Measurements from ENCODE around the gene TRPM8. TPM values are rescaled to one million over a fixed set of nuclear protein-coding genes. Genes with fewer than 3 reads are reported as not detected.

The TRPM8 gene
- polyA plus RNA-seq, 2 of the 4 experiments (the other 2 are of a cell fraction) = 0.25 to 0.97 TPM

- Histone ChIP-seq H3K4me1 (peaks cover 10% of the 10 kb centered on the region), H3K4me2 (no peak overlapping the region), H3K4me3 (no peak overlapping the region), H3K9me3 (no peaks in the 10 kb centered on the region), H3K27ac (peak overlapping the region; percentile 27 to 74; a peak in 4 of 6 replicates)
- ChIA-PET CTCF (interaction anchor here (1.4 to 2.4 kb wide), 6 partner anchors 9 to 616 kb away, joined by 4 to 11 read pairs (median 4); partner anchors contain the start of gene TRPM8), POLR2A (no interaction called here)
- no peak for TF ChIP-seq FOSL2 (IDR thresholded peaks at IDR 0.05)
- no peak for TF ChIP-seq FOSL2 (CRISPR knock-in tag; IDR thresholded peaks at IDR 0.05)
- no peak for TF ChIP-seq TP53 (CRISPR knock-in tag; IDR thresholded peaks at IDR 0.05)
- peak; percentile 26 to 37 for DNase-seq (ENCODE audit: low read depth in 1 of 2, low spot score in 1 of 2)
- FAIRE-seq = no peak
- peak; percentile 65 to 84; a peak in 5 of 6 replicates for ATAC-seq
- 59% methylated on average over 4 of the region's 4 CpGs for WGBS (ENCODE audit: missing lambda C conversion rate)
Measured at GRCh38 chr2:233929352-233930022, 12.3 kb downstream of the TRPM8 start.

GRCh38 chr2:233934524-233934923 is 17.4 kb downstream of the TRPM8 start:
- ATAC-seq (no peak), DNase-seq (ENCODE audit: low read depth in 1 of 2, low spot score in 1 of 2) (no peak), FAIRE-seq (no peak)
- ChIA-PET CTCF (interaction anchor here (1.0 to 4.1 kb wide), 4 partner anchors 13 to 20 kb away, joined by 3 to 20 read pairs (median 4); partner anchors contain the start of gene TRPM8), POLR2A (no interaction called here)
- Histone ChIP-seq H3K4me2 (no peak overlapping the region), H3K27ac (no peak overlapping the region), H3K4me3 (no peak overlapping the region), H3K4me1 (peaks cover under 1% of the 10 kb centered on the region; the same call in 2 of the 3 replicates), H3K9me3 (no peaks in the 10 kb centered on the region)
- TF ChIP-seq FOXS1 (CRISPR knock-in tag; IDR thresholded peaks at IDR 0.05) (no peak), ESRRA (IDR thresholded peaks at IDR 0.05; ENCODE audit: borderline replicate concordance, low read length) (no peak), REST (IDR thresholded peaks at IDR 0.05) (no peak), ZNF302 (CRISPR knock-in tag; IDR thresholded peaks at IDR 0.05) (no peak), HDAC2 (IDR thresholded peaks at IDR 0.05) (no peak), BHLHE40 (IDR thresholded peaks at IDR 0.05; ENCODE audit: low read depth, low read length) (no peak), HOXA7 (CRISPR knock-in tag; IDR thresholded peaks at IDR 0.05) (no peak), HOXB5 (CRISPR knock-in tag; IDR thresholded peaks at IDR 0.05) (no peak), EHMT2 (IDR thresholded peaks at IDR 0.05; ENCODE audit: low read depth) (no peak), JUNB (IDR thresholded peaks at IDR 0.05) (no peak), ZFP36 (IDR thresholded peaks at IDR 0.05; ENCODE audit: borderline replicate concordance, partially characterized antibody) (no peak), RCOR1 (IDR thresholded peaks at IDR 0.05; ENCODE audit: low read depth, low read length) (no peak), NPAS2 (CRISPR knock-in tag; IDR thresholded peaks at IDR 0.05; ENCODE audit: borderline replicate concordance) (no peak), TP53 (CRISPR knock-in tag; IDR thresholded peaks at IDR 0.05) (no peak), ZSCAN20 (CRISPR knock-in tag; IDR thresholded peaks at IDR 0.05) (no peak), CEBPB (IDR thresholded peaks at IDR 0.05) (no peak), CBX2 (IDR thresholded peaks at IDR 0.05; ENCODE audit: borderline replicate concordance, low read depth) (no peak), HES2 (IDR thresholded peaks at IDR 0.05) (no peak), BCL3 (IDR thresholded peaks at IDR 0.05) (no peak), FOSL2 (IDR thresholded peaks at IDR 0.05) (no peak), FOSL2 (CRISPR knock-in tag; IDR thresholded peaks at IDR 0.05) (no peak)
- 90% methylated on average over 1 of the region's 1 CpG for WGBS (ENCODE audit: missing lambda C conversion rate)
